H1 (cell line): Measurements from ENCODE around the gene ADH1B.

ENCODE experiments used
- CBX8 ChIP-seq: fragments of 300-800, 300-1000 bp; sonication (generic); IDR thresholded peaks from 2 replicates; pipeline ENCODE4 v1.7.1; 2016; ENCODE audit warnings: low read depth, low read length, borderline replicate concordance
- EP300 ChIP-seq, 2 experiments: IDR thresholded peaks; 1 replicate in 1 of 2; 2 replicates in 1 of 2; pipeline ENCODE4 v1.6.1; 2011 to 2012; ENCODE audit warnings: low read depth in 2 of 2, low read length in 2 of 2, mild to moderate bottlenecking in 2 of 2, borderline replicate concordance in 1 of 2, inconsistent platforms in 1 of 2, moderate library complexity in 1 of 2
- EZH2 ChIP-seq: fragments of 200-600 bp; sonication (generic); IDR thresholded peaks from 2 replicates; pipeline ENCODE4 v1.7.1; 2012; ENCODE audit warnings: low read depth, mild to moderate bottlenecking, moderate library complexity, low read length, inconsistent platforms; ENCODE audit not compliant: severe bottlenecking
- NRF1 ChIP-seq: IDR thresholded peaks from 2 replicates; pipeline ENCODE4 v1.6.1; 2011; ENCODE audit warnings: mild to moderate bottlenecking, low read depth, low read length, improper control_type of control experiment
- POLR2A ChIP-seq, 2 experiments: IDR thresholded peaks; 1 replicate in 1 of 2; 2 replicates in 1 of 2; pipeline ENCODE4 v1.6.1; 2011; ENCODE audit warnings: low read depth in 2 of 2, low read length in 2 of 2, mild to moderate bottlenecking in 2 of 2; ENCODE audit errors: control extremely low read depth in 1 of 2
- TCF12 ChIP-seq: IDR thresholded peaks from 2 replicates; pipeline ENCODE4 v1.6.1; 2011; ENCODE audit warnings: low read depth, mild to moderate bottlenecking, low read length
- TF ChIP-seq, protein P1 (sequence below): IDR thresholded peaks from 2 replicates; pipeline ENCODE4 v1.6.1; 2012; ENCODE audit warnings: inconsistent platforms
- TF ChIP-seq, protein P2 (sequence below), 3 experiments: IDR thresholded peaks; 1 replicate in 2 of 3; 2 replicates in 1 of 3; pipeline versions ENCODE4 v1.5.1 to v1.6.1; 2011; ENCODE audit warnings: low read length in 3 of 3, mild to moderate bottlenecking in 3 of 3, inconsistent platforms in 2 of 3, low read depth in 1 of 3, moderate library complexity in 1 of 3; ENCODE audit not compliant: insufficient read depth in 1 of 3; ENCODE audit errors: control extremely low read depth in 1 of 3

DNA sequence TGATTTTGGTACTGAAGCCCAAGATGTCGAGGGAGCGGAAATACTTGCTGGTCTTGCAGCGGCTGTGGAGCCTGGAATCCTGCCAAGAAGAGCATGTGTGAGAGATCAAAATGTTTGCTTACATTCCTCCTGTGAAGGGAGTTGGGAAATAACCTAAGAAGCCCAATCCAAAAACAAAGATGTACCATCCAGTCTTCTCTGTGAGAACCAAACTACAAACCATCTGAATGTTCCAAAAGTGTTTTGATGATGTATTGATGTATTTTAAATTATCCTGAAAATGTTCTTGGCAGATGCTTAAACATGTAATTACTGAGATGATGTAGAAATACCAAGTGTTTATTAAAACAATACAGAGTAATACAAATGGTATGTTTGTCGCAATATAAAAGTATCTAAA, 20.3 kb downstream of the ADH1B start:
- TF ChIP-seq, protein P1, sequence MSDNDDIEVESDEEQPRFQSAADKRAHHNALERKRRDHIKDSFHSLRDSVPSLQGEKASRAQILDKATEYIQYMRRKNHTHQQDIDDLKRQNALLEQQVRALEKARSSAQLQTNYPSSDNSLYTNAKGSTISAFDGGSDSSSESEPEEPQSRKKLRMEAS: no peak
- TF ChIP-seq POLR2A (IDR thresholded peaks at IDR 0.05; ENCODE audit: control extremely low read depth in 1 of 2, low read depth in 2 of 2, low read length in 2 of 2) (no peak), TCF12 (no peak), EP300 (IDR thresholded peaks at IDR 0.05; ENCODE audit: borderline replicate concordance in 1 of 2, low read depth in 2 of 2, low read length in 2 of 2) (no peak), CBX8 (no peak), NRF1 (no peak), EZH2 (no peak)
- TF ChIP-seq, protein P2, sequence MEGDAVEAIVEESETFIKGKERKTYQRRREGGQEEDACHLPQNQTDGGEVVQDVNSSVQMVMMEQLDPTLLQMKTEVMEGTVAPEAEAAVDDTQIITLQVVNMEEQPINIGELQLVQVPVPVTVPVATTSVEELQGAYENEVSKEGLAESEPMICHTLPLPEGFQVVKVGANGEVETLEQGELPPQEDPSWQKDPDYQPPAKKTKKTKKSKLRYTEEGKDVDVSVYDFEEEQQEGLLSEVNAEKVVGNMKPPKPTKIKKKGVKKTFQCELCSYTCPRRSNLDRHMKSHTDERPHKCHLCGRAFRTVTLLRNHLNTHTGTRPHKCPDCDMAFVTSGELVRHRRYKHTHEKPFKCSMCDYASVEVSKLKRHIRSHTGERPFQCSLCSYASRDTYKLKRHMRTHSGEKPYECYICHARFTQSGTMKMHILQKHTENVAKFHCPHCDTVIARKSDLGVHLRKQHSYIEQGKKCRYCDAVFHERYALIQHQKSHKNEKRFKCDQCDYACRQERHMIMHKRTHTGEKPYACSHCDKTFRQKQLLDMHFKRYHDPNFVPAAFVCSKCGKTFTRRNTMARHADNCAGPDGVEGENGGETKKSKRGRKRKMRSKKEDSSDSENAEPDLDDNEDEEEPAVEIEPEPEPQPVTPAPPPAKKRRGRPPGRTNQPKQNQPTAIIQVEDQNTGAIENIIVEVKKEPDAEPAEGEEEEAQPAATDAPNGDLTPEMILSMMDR (IDR thresholded peaks at IDR 0.05; ENCODE audit: control extremely low read depth in 1 of 3, insufficient read depth in 1 of 3, low read depth in 1 of 3, low read length in 3 of 3): no peak
